HT1080 (cell line): ENCODE data around the gene NPIPA7. TPM values are rescaled to one million over a fixed set of nuclear protein-coding genes. Genes with fewer than 3 reads are reported as not detected.
"Not testable (repeated sequence)": the region's sequence is repeated elsewhere in the genome, so short reads cannot be mapped to it uniquely, and the experiment has no call there.

Source experiments
- DNase-seq: peaks from one replicate; pipeline ENCODE4 v3.0.0-alpha.2; 2015; ENCODE audit warnings: low read depth
- polyA plus RNA-seq, 2 experiments: library from polyadenylated mRNA; depleted of rRNA; stranded (reverse); fragments of >200 nt; gene quantifications; 2 replicates each; pipeline ENCODE4 v1.2.3, GENCODE V29; 2015
- total RNA-seq: library from RNA; depleted of rRNA; stranded (reverse); fragments of >200 nt; shearing (Covaris generic); gene quantifications from 2 replicates; pipeline ENCODE4 v1.2.3, GENCODE V29; 2014; rRNA removed

NPIPA7 gene
- 0.43 and 4.8 TPM in 2 replicates for total RNA-seq
- 3.4 and 4.8 TPM in 2 replicates for polyA plus RNA-seq (2015; cell fraction: cytosol; rRNA removed)
- 9.2 and 9.9 TPM in 2 replicates for polyA plus RNA-seq (2015; cell fraction: nucleus; rRNA removed)

- not testable (repeated sequence) for DNase-seq
Measured at GRCh38 chr16:16378840-16379239, at the start of gene NPIPA7. Gene NPIPA7, plus strand, starts transcription at chr16:16379140. Its CDS starts 105 bp downstream, at chr16:16379245.

DNA sequence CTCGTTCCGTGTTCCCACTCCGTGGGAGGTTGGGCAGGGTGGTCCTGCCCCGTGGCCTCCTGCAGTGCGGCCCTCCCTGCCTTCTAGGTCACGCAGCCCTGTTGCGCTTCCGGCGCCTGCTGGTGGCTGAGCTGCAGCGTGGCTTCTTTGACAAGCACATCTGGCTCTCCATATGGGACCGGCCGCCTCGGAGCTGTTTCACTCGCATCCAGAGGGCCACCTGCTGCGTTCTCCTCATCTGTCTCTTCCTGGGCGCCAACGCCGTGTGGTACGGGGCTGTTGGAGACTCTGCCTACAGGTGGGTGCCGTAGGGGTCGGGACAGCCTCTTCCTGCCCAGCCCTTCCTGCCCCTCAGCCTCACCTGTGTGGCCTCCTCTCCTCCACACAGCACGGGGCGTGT lies 47.5 kb upstream of the NPIPA7 start:
- not testable (repeated sequence) for DNase-seq

GRCh38 chr16:16357556-16357955 lies 21.4 kb upstream of the NPIPA7 start:
- DNase-seq = not testable (repeated sequence)

GRCh38 chr16:16358539-16359240 lies 20.2 kb upstream of the NPIPA7 start:
- DNase-seq = not testable (repeated sequence)

DNA sequence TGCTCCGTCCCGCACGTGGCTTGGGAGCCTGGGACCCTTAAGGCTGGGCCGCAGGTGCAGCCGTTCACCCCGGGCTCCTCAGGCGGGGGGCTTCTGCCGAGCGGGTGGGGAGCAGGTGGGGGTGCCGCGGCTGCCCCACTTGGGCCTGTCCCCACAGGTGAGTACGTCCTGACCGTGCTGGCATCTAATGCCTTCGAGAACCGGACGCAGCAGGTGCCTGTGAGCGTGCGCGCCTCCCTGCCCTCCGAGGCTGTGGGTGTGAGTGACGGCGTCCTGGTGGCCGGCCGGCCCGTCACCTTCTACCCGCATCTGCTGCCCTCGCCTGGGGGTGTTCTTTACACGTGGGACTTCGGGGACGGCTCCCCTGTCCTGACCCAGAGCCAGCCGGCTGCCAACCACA lies 15.3 kb upstream of the NPIPA7 start:
- not testable (repeated sequence) for DNase-seq

- DNase-seq = not testable (repeated sequence)
Measured at GRCh38 chr16:16364100-16364499, 14.8 kb upstream of the NPIPA7 start.

DNA sequence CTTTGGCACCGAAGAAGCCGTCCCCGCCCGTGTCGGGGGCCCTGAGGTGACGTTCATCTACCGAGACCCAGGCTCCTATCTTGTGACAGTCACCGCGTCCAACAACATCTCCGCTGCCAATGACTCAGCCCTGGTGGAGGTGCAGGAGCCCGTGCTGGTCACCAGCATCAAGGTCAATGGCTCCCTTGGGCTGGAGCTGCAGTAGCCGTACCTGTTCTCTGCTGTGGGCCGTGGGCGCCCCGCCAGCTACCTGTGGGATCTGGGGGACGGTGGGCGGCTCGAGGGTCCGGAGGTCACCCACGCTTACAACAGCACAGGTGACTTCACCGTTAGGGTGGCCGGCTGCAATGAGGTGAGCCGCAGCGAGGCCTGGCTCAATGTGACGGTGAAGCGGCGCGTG lies 14.2 kb upstream of the NPIPA7 start:
- not testable (repeated sequence) for DNase-seq

GRCh38 chr16:16365319-16365718 lies 13.6 kb upstream of the NPIPA7 start:
- DNase-seq = peak; percentile 0

DNA sequence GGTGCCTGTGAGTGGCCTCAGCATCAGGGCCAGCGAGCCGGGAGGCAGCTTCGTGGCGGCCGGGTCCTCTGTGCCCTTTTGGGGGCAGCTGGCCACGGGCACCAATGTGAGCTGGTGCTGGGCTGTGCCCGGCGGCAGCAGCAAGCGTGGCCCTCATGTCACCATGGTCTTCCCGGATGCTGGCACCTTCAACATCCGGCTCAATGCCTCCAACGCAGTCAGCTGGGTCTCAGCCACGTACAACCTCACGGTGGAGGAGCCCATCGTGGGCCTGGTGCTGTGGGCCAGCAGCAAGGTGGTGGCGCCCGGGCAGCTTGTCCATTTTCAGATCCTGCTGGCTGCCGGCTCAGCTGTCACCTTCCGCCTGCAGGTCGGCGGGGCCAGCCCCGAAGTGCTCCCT lies 13.1 kb upstream of the NPIPA7 start:
- not testable (repeated sequence) for DNase-seq

DNA sequence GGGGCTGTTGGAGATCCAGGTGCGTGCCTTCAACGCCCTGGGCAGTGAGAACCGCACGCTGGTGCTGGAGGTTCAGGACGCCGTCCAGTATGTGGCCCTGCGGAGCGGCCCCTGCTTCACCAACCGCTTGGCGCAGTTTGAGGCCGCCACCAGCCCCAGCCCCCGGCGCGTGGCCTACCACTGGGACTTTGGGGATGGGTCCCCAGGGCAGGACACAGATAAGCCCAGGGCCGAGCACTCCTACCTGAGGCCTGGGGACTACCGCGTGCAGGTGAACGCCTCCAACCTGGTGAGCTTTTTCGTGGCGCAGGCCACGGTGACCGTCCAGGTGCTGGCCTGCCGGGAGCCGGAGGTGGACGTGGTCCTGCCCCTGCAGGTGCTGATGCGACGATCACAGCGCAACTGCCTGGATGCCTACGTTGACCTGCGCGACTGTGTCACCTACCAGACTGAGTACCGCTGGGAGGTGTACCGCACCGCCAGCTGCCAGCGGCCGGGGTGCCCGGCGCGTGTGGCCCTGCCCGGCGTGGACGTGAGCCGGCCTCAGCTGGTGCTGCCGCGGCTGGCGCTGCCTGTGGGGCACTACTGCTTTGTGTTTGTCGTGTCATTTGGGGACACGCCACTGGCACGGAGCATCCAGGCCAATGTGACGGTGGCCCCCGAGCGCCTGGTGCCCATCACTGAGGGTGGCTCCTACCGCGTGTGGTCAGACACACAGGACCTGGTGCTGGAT lies 12.2 kb upstream of the NPIPA7 start:
- peak; percentile 0 for DNase-seq

GRCh38 chr16:16367285-16367628 lies 11.7 kb upstream of the NPIPA7 start:
- not testable (repeated sequence) for DNase-seq

DNA sequence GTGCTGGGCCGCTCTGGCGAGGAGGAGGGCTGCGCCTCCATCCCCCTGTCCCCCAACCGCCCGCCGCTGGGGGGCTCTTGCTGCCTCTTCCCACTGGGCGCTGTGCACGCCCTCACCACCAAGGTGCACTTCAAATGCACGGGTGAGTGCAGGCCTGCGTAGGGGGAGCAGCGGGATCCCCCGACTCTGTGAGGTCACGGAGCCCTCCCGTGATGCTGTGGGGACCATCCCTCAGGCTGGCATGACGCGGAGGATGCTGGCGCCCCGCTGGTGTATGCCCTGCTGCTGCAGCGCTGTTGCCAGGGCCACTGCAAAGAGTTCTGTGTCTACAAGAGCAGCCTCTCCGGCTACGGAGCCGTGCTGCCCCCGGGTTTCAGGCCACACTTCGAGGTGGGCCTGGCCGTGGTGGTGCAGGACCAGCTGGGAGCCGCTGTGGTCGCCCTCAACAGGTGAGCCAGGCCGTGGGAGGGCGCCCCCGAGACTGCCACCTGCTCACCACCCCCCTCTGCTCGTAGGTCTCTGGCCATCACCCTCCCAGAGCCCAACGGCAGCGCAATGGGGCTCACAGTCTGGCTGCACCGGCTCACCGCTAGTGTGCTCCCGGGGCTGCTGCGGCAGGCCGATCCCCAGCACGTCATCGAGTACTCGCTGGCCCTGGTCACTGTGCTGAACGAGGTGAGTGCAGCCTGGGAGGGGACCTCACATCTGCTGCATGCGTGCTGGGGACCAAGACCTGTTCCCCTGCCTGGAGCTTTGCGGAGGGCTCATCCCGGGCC lies 9.7 kb upstream of the NPIPA7 start:
- DNase-seq = not testable (repeated sequence)

DNA sequence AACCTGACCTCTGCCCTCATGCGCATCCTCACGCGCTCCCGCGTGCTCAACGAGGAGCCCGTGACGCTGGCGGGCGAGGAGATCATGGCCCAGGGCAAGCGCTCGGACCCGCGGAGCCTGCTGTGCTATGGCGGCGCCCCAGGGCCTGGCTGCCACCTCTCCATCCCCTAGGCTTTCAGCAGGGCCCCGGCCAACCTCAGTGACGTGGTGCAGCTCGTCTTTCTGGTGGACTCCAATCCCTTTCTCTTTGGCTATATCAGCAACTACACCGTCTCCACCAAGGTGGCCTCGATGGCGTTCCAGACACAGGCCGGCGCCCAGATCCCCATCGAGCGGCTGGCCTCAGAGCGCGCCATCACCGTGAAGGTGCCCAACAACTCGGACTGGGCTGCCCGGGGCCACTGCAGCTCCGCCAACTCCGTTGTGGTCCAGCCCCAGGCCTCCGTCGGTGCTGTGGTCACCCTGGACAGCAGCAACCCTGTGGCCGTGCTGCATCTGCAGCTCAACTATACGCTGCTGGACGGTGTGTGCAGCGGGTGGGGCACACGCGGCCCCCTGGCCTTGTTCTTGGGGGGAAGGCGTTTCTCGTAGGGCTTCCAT lies 7.7 kb upstream of the NPIPA7 start:
- DNase-seq = not testable (repeated sequence)

DNA sequence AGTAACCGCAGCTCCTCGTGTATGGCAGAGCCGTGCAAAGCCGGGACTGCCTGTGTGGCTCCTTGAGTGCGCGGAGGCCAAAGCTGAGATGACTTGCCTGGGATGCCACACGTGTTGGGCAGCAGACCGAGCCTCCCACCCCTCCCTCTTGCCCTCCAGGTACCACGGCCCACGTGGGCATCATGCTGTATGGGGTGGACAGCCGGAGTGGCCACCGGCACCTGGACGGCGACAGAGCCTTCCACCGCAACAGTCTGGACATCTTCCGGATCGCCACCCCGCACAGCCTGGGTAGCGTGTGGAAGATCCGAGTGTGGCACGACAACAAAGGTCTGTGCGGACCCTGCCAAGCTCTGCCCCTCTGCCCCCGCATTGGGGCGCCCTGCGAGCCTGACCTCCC lies 4.7 kb upstream of the NPIPA7 start:
- DNase-seq = not testable (repeated sequence)

DNA sequence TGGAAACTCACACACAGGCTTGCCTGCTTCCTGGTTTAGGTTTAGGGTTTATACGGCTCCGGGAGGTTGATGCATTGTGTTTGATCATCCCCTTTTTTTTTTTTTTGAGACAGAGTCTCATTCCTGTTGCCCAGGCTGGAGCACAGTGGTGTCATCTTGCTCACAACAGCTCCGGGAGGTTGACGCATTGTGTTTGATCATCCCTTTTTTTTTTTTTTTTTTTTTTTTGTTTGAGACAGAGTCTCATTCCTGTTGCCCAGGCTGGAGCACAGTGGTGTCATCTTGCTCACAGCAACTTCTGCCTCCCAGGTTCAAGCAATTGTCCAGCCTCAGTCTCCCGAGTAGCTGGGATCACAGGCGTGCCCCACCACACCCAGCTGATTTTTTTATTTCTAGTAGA lies 20.7 kb downstream of the NPIPA7 start:
- DNase-seq = not testable (repeated sequence)

DNA sequence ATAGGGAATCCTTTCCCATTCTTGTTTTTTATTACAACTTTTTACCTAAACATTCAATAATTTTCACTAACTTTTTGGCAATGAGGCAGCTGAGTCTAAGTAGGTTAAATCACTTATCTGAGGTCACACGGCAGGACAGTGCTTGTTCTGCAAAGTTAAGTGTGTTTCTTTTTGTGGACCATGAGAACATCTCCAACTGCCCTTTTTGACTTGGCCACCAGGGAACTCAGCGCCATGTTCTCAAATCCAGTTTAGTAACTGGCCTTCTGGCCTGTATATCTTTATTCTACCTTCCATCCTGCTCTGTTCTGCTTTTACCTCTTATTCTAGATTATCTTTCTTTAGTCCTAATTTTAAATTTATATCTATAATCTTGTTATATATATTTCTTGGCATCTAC lies 23.4 kb downstream of the NPIPA7 start:
- not testable (repeated sequence) for DNase-seq

DNA sequence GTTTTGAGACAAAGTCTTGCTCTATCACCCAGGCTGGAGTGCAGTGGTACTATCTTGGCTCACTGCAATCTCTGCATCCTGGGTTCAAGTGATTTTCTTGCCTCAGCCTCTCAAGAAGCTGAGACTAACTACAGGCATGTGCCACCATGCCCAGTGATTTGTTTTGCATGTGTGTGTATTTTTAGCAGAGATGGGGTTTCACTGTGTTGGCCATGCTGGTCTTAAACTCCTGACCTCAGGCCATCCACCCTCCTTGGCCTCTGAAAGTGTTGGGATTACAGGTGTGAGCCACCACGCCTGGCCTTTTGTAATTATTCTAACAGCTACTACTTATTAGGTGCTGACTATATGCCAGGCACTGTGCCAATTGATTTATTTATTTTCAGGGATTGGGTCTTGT lies 25.3 kb downstream of the NPIPA7 start:
- DNase-seq = not testable (repeated sequence)

- not testable (repeated sequence) for DNase-seq
Measured at GRCh38 chr16:16405421-16405820, 26.5 kb downstream of the NPIPA7 start.

GRCh38 chr16:16408430-16408829 lies 29.5 kb downstream of the NPIPA7 start:
- not testable (repeated sequence) for DNase-seq

DNA sequence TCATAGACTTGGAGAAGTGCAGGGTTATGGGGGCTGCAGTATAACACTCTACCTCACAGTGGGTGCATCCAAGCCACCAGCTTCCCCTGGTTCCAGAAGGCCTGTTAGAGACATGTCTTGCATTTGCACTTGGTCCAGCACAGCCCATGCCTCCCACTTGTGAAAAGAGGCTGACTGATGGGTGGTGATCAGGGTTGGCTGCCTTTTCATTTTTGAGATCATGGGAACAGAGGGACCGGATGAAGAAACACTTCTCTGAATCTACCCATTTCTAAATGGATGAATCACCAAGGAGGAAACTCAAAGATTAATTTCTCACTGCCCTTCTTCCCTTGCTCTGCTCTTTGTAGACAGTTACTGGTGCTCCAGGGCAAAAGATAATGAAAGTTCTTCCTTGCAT lies 34.8 kb downstream of the NPIPA7 start:
- DNase-seq = not testable (repeated sequence)

- DNase-seq = not testable (repeated sequence)
Measured at GRCh38 chr16:16417071-16417470, 38.1 kb downstream of the NPIPA7 start.
